ENCODE results near the gene RTP1. TPM values are rescaled to one million over a fixed set of nuclear protein-coding genes. Genes with fewer than 3 reads are reported as not detected.

The RTP1 gene
- total RNA-seq, 1 donor from 2014 or later, result not detected

- no peak for DNase-seq (ENCODE audit: low spot score)
Observed at GRCh38 chr3:187242435-187242834, 45.1 kb downstream of the RTP1 start.

- DNase-seq (ENCODE audit: low spot score), result no peak
Observed at GRCh38 chr3:187242900-187243299, 45.6 kb downstream of the RTP1 start.

DNA sequence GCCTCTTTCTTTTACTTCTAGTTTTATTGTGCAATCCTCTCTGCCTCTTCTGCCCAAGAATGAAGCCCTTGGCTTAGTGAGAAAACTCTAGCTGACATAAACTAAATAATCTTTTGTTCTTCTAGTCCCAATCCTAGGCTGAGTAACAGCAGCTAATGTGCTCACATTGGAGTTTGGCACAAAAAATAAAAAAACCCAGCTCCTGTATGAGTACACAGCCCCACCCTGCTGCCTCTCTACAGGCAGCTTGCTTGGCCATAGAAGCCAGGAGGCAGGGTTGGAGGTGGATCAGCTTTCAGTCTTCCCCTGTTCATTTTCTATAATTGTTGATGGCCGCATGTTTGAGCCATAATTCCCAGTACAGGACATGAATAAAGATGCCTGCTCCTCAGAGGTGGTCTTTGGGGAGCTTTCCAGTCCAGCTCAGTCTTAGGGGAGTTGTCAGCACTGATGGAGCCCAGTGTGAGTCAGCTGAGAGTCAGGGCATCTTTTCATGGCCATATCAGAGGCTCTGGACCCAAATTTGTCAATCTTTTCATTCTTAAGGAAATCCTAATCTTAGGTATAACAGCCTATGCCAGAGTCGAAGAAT lies 46.7 kb downstream of the RTP1 start:
- no peak for DNase-seq (ENCODE audit: low spot score)

DNA sequence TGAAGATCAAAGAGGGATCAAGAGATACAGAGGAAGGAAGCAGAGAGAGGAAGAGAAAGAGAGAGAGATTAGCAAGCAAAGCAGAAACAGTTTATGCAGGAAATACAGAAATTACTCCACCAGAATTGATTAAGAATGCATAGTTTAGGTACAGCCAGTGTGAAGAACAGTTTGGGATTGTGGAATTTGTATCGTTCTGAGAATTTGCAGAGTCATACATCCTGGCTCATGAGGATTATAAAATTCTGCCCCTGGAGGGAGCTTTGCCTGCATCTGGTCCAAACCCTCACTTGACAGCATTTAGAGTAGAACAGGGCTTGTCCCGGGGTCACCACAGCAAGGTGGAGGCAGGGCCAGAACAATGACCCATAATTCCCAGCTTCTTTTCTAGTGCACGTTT lies 50.1 kb downstream of the RTP1 start:
- no peak for DNase-seq (ENCODE audit: low spot score)

Other genes with a start within 250 kb of the RTP1 start
- gene RPL39L, start 58.0 kb upstream of the RTP1 start, total RNA-seq, result 5.4 TPM
- gene MASP1, start 94.3 kb downstream of the RTP1 start, total RNA-seq, result 16.4 TPM
- 10.6 TPM for gene RTP4, start 170.9 kb downstream of the RTP1 start, total RNA-seq